HG03066 (cell line): ENCODE measurements around the gene LAMA4.
A peak's percentile ranks its signal among the peaks of the same experiment; 100 is the strongest.
"Not testable (repeated sequence)": the region's sequence is repeated elsewhere in the genome, so short reads cannot be mapped to it uniquely, and the experiment has no call there.

ENCODE experiments used
- ATAC-seq: cut with Tn5 transposase; IDR thresholded peaks from one replicate; pipeline ENCODE4 v1.9.1; 2021; ENCODE audit warnings: low read depth; ENCODE audit not compliant: unreplicated experiment

The LAMA4 gene

GRCh38 chr6:112113431-112113830 is 140.9 kb downstream of the LAMA4 start:
- ATAC-seq: no peak

GRCh38 chr6:112109262-112109661 is 145.1 kb downstream of the LAMA4 start:
- ATAC-seq: no peak

- ATAC-seq: no peak
These were observed 147.8 kb downstream of the LAMA4 start for GRCh38 chr6:112106562-112106961.

DNA sequence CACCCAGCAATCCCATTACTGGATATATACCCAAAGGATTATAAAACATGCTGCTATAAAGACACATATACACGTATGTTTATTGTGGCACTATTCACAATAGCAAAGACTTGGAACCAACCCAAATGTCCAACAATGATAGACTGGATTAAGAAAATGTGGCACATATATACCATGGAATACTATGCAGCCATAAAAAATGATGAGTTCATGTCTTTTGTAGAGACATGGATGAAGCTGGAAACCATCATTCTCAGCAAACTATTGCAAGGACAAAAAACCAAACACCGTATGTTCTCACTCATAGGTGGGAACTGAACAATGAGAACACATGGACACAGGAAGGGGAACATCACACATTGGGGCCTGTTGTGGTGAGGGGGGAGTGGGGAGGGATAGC is 148.3 kb downstream of the LAMA4 start:
- not testable (repeated sequence) for ATAC-seq

DNA sequence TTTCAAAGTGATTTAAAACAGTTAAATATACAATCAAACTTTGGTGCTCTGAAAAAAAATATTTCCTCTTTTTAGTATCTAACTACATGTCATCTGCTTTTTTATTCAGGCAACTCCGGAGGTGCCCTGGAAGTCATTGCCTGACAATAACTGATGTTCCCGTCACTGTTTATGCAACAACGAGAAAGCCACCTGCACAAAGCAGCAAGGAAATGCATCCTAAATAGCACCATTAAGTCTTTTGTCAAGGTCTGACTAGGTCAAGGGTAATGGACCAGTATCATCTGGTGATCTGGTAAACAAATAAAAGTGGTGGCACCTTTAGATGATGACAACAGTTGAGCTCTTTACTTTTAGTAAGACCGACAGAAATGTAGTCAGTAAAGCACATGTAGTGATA is 153.8 kb downstream of the LAMA4 start:
- ATAC-seq: no peak

DNA sequence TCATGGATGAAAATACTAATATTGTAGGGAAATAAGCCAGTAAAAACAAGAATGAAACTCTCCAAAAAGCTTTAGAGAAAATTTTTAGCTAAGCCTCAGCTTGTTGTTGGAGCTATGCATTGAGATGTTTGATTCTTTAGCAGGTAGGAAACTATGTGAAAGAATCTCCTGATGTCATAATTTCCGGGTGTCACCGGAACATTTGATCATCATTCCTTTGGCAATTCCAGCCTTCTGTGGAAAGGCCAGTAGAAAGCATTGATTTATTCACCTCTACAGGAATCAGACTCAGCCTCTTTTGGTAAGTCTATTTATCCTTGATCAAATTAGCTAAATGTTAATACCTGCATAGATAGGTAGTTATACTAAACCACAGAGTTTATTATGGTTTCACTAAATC is 157.5 kb downstream of the LAMA4 start:
- no peak for ATAC-seq

DNA sequence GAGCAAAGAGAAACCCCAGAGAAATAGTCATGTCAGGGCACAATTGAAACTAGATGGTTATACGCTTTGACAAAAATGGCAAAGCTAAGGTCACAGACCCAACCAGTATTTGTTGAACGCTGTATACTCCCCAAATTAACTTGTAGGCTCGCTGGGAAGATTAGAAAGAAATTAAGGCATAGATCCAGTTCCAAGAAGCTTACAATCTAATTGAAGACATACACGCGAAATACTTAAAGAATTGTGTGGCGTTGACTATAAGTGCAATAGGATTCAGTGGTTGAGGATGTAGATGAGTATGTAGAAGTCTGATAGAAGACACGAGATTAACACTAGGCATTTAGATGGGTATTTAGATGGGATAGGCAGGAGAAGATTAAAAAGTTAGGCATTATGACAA is 166.5 kb downstream of the LAMA4 start:
- ATAC-seq: no peak

DNA sequence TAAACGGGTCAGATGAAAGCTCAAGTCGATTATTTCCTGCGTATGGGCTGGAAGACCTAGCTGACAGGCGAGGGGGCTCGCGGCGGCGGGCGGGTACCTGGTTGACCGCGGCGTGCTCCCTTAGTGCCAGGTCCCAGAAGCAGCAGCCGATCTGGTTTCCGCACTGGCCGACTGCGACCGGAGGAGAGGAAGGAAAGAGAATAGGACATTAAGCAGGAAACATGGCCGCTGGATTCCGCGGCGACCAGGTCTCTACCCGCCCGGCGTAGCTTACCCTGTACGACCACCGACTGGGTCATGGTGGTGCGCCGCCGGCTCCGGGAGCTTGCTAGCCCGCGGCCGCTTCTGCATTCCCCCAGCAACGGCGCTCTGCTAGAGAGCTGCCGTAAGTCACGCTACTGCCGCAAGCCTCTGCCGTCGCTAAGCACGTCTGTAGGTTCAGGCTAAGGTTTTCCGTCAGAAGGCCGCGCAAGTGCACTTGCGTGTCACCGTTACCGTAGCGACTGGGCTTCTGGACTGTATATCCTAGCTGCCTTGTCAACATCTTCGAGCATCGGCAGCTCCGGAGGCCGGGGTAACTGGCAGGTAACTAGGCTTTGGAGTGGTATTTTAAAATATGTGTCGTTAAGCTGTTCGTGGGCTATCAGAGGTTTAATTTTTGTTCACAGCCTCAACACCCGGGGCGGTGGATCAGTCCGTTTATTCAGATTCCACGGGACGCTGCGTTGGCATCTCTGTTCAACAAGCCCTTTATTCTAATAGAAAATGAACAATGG is 167.0 kb downstream of the LAMA4 start, which contains the start of the genes FAM229B and TUBE1:
TSS of gene FAM229B (plus strand) at position 456 of the 776 bp plus-strand sequence. CDS start 11,693 bp downstream, outside the sequence.
TSS of gene TUBE1 (minus strand) at position 347 of the 776 bp plus-strand sequence. CDS start at position 299, 48 bp downstream.
- peak; percentile 95 for ATAC-seq

GRCh38 chr6:112086744-112087135 is 167.6 kb downstream of the LAMA4 start:
- peak; percentile 34 for ATAC-seq

GRCh38 chr6:112085286-112086065 is 168.9 kb downstream of the LAMA4 start:
- no peak for ATAC-seq

- no peak for ATAC-seq
These were observed 172.8 kb downstream of the LAMA4 start for GRCh38 chr6:112081569-112081968.

DNA sequence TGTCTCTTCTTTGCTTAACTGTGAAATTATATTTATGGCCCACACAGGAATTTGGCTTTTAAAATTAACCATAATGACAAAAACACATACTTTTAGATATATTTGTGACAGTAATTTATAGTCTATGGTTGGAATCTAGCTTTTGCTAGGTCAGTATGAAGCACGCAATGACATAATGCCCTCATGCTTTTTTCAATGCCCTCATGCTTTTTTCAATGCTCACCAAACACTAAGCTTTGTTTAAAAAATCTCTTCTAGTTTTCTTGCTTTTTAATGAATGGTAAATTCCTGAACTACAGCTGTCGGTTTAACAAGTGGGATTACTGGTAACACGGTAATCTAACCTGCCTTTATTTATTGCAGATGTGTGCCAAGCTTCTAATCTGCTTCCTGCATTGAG is 187.8 kb downstream of the LAMA4 start:
- no peak for ATAC-seq

DNA sequence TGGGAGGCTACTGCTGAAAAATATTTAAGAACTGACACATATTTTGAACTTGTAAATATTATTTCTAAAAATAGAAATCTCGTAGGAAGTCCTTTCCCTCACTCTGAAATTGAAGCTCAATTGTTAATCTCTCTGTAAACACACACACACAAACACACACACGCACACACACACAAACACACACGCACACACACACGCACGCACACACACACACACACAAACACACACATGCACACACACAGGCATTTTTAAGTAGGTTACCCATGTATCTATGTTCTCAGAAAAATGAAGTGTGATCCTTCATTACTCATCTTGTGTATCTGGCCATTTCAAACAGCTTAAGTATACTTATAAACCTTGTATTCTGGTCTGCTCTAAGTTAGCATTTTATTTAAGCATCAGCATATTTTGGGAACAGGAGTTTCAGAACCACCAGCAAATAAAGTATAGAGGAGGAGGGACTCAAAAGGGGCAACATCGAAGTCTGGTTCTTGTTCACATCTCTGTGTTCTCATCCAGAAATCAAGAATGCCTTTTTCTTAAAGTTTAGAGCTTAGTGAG is 188.9 kb downstream of the LAMA4 start:
- no peak for ATAC-seq

DNA sequence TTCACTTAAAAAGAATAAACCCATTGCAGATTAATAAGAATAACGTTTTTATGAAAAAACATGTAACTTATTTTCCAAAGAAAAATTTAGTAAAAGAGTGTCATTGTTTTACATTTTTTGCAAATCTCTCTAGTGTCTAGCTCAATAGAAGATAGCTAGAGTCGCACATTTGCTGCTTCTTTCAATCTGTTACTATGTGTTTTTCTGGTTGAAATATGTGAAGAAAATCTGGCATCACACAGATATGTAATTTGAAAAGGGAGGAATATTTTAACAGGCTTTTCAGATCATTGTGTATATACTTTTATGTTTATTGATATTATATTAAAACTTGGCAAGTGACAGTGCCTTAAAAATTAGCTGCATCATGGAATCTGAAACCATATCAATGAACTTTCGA is 191.4 kb downstream of the LAMA4 start:
- ATAC-seq: no peak

DNA sequence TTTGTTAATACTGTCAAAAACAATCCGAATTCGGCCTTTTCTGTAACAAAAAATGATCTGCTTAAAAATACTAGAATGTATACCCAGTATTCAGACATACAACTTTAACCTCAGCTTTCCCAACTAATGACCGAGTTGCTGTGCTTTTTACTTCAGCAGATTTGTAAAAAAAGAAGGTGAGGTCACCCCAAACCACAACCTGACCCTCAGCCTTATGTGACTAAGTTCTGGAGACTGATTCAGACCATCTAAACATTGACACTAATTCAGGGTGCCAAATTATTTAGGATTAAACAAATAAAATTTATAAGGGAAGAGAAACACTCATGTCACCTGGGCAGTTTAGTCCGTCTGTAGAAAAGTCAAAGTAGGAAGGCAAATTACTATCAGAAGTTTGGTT is 192.8 kb downstream of the LAMA4 start:
- no peak for ATAC-seq
